Measurements from ENCODE around the gene S1PR1.

Gene S1PR1

DNA sequence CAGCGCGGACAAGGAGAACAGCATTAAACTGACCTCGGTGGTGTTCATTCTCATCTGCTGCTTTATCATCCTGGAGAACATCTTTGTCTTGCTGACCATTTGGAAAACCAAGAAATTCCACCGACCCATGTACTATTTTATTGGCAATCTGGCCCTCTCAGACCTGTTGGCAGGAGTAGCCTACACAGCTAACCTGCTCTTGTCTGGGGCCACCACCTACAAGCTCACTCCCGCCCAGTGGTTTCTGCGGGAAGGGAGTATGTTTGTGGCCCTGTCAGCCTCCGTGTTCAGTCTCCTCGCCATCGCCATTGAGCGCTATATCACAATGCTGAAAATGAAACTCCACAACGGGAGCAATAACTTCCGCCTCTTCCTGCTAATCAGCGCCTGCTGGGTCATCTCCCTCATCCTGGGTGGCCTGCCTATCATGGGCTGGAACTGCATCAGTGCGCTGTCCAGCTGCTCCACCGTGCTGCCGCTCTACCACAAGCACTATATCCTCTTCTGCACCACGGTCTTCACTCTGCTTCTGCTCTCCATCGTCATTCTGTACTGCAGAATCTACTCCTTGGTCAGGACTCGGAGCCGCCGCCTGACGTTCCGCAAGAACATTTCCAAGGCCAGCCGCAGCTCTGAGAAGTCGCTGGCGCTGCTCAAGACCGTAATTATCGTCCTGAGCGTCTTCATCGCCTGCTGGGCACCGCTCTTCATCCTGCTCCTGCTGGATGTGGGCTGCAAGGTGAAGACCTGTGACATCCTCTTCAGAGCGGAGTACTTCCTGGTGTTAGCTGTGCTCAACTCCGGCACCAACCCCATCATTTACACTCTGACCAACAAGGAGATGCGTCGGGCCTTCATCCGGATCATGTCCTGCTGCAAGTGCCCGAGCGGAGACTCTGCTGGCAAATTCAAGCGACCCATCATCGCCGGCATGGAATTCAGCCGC, 2.5 kb downstream of the S1PR1 start:
- peaks cover 15% of the 10 kb centered on the region for H3K4me1 ChIP-seq (ENCODE audit: control insufficient read depth, low read depth, low read length)
- H3K4me3 ChIP-seq (ENCODE audit: low read length): no peak overlapping the region
- no peaks in the 10 kb centered on the region for H3K36me3 ChIP-seq (ENCODE audit: control insufficient read depth, low read depth, low read length)
- no peak overlapping the region for H3K9ac ChIP-seq (ENCODE audit: low read length)
- peaks cover 37% of the 10 kb centered on the region for H3K27me3 ChIP-seq (ENCODE audit: control insufficient read depth, insufficient read depth, low read length)
- H3K9me3 ChIP-seq (ENCODE audit: control insufficient read depth, low read depth, low read length): no peaks in the 10 kb centered on the region
- no peak overlapping the region for H3K27ac ChIP-seq (ENCODE audit: low read length)

DNA sequence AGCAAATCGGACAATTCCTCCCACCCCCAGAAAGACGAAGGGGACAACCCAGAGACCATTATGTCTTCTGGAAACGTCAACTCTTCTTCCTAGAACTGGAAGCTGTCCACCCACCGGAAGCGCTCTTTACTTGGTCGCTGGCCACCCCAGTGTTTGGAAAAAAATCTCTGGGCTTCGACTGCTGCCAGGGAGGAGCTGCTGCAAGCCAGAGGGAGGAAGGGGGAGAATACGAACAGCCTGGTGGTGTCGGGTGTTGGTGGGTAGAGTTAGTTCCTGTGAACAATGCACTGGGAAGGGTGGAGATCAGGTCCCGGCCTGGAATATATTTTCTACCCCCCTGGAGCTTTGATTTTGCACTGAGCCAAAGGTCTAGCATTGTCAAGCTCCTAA, 3.2 kb downstream of the S1PR1 start:
- peaks cover 31% of the 10 kb centered on the region for H3K27me3 ChIP-seq (ENCODE audit: control insufficient read depth, insufficient read depth, low read length)
- no peak overlapping the region for H3K27ac ChIP-seq (ENCODE audit: low read length)
- no peaks in the 10 kb centered on the region for H3K36me3 ChIP-seq (ENCODE audit: control insufficient read depth, low read depth, low read length)
- H3K4me1 ChIP-seq (ENCODE audit: control insufficient read depth, low read depth, low read length): peaks cover 13% of the 10 kb centered on the region
- H3K9ac ChIP-seq (ENCODE audit: low read length): no peak overlapping the region
- no peaks in the 10 kb centered on the region for H3K9me3 ChIP-seq (ENCODE audit: control insufficient read depth, low read depth, low read length)
- H3K4me3 ChIP-seq (ENCODE audit: low read length): no peak overlapping the region

DNA sequence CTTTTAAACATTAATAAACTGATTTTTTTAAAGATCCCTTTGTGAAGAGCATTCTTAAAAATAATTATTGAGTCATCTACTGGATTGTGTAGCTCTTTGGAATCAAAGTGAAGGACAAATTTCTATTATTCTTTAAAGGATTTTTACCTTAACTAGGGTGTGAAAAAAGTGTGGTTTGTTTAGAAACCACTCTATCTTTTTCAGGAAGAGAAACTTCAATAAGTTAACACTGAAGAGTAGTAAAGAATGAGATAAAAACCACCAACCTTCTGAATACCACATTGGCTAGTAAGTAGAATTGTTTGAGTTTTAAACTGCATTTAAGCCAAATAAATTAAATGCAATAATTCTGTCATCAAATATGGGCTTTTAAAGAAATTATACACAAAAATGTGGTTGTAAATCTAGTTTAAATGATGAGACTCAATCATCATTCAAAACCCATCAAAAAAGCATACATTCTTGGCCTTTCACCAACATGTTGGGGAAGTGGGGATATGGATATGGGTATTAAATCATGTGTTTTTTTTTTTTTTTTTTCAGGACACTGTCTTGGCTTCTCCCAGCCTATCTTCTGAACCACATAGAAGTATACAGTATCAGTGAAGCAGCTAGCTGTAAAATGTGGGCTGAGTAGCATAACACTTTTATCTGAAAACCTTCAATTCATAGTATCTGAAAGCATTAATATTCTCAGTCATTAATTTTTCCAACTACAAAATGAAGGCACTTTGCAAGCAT, 4.8 kb downstream of the S1PR1 start:
- H3K27me3 ChIP-seq (ENCODE audit: control insufficient read depth, insufficient read depth, low read length): peaks cover 18% of the 10 kb centered on the region
- H3K4me3 ChIP-seq (ENCODE audit: low read length): no peak overlapping the region
- H3K4me1 ChIP-seq (ENCODE audit: control insufficient read depth, low read depth, low read length): peaks cover 5% of the 10 kb centered on the region
- no peaks in the 10 kb centered on the region for H3K36me3 ChIP-seq (ENCODE audit: control insufficient read depth, low read depth, low read length)
- no peak overlapping the region for H3K27ac ChIP-seq (ENCODE audit: low read length)
- H3K9me3 ChIP-seq (ENCODE audit: control insufficient read depth, low read depth, low read length): no peaks in the 10 kb centered on the region
- no peak overlapping the region for H3K9ac ChIP-seq (ENCODE audit: low read length)

DNA sequence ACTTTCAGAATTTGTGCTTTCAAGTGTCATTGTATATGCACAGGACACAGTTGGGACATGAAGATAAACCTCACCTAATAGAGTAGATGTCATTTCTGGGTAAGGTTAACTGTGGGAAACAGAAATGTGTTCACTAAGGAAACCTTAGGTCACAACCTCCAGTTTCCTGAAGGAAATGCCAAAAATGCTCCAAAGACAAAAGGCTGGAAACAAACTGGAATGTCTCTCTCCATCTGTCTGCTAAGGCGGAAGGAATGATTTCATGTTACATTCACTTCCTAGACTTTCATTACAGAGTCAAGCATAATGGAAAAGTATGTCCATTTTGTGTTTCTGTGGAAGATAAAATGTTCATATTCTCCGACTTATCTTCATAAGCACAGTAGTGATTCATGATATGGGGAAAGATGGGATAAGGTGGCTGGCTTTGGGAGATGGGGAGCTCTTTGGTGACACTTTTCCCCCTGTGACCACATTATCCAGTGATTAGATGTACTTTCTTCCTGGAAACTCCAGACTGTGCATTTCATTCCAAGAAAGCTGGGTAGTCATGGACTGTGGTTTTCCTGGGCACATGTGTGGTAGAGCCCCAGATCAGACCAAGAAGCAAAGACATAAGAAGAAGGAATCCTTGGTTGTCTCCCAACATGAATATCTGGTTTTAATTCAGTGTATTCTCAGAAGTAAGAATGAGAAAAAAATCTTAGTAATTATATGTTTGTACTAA, 5.7 kb downstream of the S1PR1 start:
- Histone ChIP-seq H3K27me3 (ENCODE audit: control insufficient read depth, insufficient read depth, low read length) (peaks cover 11% of the 10 kb centered on the region), H3K4me1 (ENCODE audit: control insufficient read depth, low read depth, low read length) (peaks cover 5% of the 10 kb centered on the region), H3K27ac (ENCODE audit: low read length) (no peak overlapping the region), H3K9ac (ENCODE audit: low read length) (no peak overlapping the region), H3K4me3 (ENCODE audit: low read length) (no peak overlapping the region), H3K9me3 (ENCODE audit: control insufficient read depth, low read depth, low read length) (no peaks in the 10 kb centered on the region), H3K36me3 (ENCODE audit: control insufficient read depth, low read depth, low read length) (no peaks in the 10 kb centered on the region)

DNA sequence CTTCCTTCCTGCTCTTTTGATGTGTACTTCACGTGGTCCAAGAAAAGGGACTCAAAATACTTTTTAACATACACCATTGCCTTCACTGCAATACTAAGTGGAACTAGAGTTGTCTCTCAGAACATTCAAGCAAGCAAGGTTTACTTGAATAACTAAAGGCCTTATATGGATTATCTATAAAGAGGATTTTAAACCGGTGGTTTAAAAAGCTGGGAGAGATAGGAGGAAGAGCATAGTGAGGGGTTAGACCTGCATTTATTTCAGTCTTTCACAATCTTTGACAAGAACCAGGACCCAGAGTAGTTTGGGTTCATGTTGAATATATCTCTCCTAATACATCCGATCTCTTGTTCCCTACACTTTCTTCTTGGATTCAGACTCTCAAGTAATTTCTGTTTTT, 6.9 kb downstream of the S1PR1 start:
- no peak overlapping the region for H3K9ac ChIP-seq (ENCODE audit: low read length)
- H3K4me3 ChIP-seq (ENCODE audit: low read length): no peak overlapping the region
- H3K27me3 ChIP-seq (ENCODE audit: control insufficient read depth, insufficient read depth, low read length): no peaks in the 10 kb centered on the region
- H3K36me3 ChIP-seq (ENCODE audit: control insufficient read depth, low read depth, low read length): no peaks in the 10 kb centered on the region
- no peaks in the 10 kb centered on the region for H3K9me3 ChIP-seq (ENCODE audit: control insufficient read depth, low read depth, low read length)
- H3K27ac ChIP-seq (ENCODE audit: low read length): no peak overlapping the region
- H3K4me1 ChIP-seq (ENCODE audit: control insufficient read depth, low read depth, low read length): no peaks in the 10 kb centered on the region

DNA sequence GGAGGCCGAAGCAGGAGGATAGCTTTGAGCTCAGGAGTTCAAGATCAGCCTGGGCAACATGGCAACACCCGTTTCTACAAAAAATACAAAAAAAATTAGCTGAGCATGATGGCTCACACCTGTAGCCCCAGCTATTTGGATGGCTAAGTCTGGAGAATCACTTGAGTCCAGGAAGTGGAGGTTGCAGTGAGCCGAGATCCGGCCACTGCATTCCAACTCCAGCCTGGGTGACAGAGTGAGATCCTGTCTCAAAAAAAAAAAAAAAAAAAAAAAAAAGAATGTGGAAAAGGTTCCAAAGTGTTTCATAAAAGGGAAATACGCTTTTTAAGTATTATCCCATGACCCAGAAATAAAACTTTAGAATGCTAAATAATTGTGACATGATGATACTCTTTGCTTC, 8.0 kb downstream of the S1PR1 start:
- Histone ChIP-seq H3K36me3 (ENCODE audit: control insufficient read depth, low read depth, low read length) (no peaks in the 10 kb centered on the region), H3K9ac (ENCODE audit: low read length) (no peak overlapping the region), H3K27ac (ENCODE audit: low read length) (no peak overlapping the region), H3K4me1 (ENCODE audit: control insufficient read depth, low read depth, low read length) (no peaks in the 10 kb centered on the region), H3K9me3 (ENCODE audit: control insufficient read depth, low read depth, low read length) (no peaks in the 10 kb centered on the region), H3K4me3 (ENCODE audit: low read length) (no peak overlapping the region), H3K27me3 (ENCODE audit: control insufficient read depth, insufficient read depth, low read length) (no peaks in the 10 kb centered on the region)

DNA sequence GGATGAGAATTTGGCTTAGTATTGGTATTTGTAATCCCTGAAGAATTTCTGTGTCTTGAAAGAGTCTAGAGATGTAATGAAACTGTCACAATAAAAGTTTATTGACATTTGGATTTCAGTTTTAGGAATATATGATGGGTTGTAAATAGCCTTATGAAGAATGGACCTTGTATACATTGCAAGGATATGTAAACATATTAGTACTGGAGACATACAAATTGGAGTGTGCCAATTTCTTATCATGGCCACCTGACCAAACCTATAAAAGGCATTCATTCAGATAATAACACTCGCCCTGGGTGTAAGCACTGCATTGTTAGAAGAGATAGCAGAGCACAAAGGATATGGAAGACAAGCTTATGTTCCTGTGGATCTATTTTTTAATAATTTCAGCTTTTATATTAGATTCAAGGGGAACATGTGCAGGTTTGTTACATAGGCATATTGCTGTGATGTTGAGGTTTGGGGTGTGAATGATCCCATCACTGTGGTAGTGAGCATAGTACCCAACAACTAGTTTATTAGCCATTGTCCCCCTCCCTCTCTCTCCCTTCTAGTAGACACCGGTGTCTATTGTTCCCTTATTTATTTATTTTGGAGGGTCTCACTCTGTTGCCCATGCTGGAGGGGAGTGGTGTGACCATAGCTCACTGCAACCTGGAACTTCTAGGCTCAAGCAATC, 8.6 kb downstream of the S1PR1 start:
- Histone ChIP-seq H3K27me3 (ENCODE audit: control insufficient read depth, insufficient read depth, low read length) (no peaks in the 10 kb centered on the region), H3K36me3 (ENCODE audit: control insufficient read depth, low read depth, low read length) (no peaks in the 10 kb centered on the region), H3K27ac (ENCODE audit: low read length) (no peak overlapping the region), H3K4me1 (ENCODE audit: control insufficient read depth, low read depth, low read length) (no peaks in the 10 kb centered on the region), H3K9me3 (ENCODE audit: control insufficient read depth, low read depth, low read length) (no peaks in the 10 kb centered on the region), H3K4me3 (ENCODE audit: low read length) (no peak overlapping the region), H3K9ac (ENCODE audit: low read length) (no peak overlapping the region)

DNA sequence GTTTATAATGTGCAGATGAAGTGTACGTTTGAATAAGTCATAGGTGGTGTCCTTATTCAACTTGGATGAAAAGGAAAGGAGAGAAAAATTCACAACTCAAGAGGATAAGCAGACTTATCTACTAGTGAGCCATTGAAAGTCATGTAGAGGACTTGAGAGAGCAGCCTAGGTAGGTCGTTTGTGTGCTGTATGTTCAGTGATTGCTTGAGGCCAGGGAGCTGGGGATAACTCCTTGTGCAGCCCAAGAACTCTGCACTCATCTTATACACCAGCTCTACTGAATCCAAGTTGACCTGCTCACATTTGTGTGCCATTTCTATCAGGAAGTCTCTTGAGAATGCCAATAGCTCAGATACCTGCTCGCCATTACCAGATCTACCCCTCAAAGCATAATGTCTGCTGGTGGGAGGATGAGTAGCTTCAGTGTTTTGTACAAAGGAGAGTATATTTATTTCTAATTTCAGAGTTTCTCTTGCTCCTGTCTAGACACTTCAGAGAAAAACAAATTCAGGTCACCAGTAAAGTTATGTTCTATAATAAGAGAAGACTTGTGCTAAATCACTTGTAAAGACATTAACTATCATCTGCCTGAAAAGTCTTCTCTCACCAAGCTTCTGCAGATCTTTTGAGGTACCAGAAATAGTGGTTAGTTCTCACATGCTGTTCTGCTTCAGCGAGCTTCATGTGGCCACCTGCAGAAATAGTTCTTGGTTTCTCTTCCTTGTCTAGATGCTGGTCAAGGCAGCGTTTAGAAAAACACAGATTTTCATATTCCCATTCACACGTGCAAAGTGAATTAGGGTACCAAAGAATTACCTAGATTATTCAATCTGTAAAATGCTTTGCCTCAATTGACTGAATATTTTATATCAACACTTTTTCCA, 10.8 kb downstream of the S1PR1 start:
- H3K4me1 ChIP-seq (ENCODE audit: control insufficient read depth, low read depth, low read length): no peaks in the 10 kb centered on the region
- H3K27ac ChIP-seq (ENCODE audit: low read length): no peak overlapping the region
- H3K9me3 ChIP-seq (ENCODE audit: control insufficient read depth, low read depth, low read length): no peaks in the 10 kb centered on the region
- no peak overlapping the region for H3K4me3 ChIP-seq (ENCODE audit: low read length)
- H3K9ac ChIP-seq (ENCODE audit: low read length): no peak overlapping the region
- no peaks in the 10 kb centered on the region for H3K36me3 ChIP-seq (ENCODE audit: control insufficient read depth, low read depth, low read length)
- H3K27me3 ChIP-seq (ENCODE audit: control insufficient read depth, insufficient read depth, low read length): no peaks in the 10 kb centered on the region

DNA sequence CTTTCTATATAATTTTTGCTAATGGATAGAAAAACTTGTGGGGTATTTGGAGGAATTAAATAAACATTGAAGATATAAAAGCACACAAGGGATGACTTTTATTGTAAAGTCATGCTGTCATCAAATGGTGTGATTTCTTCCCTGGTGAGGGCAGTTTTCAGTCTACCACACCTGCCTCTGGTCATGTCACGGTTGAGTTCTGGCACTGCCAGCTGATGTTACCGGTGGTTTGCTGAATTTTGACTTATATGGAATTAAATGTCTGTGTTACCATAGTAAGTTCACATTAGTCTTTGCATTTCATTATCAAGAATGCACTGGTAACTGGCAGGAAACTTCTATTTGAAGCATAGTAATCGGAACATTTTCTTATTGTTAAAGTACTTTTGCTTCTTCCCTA, 13.4 kb downstream of the S1PR1 start:
- no peak overlapping the region for H3K9ac ChIP-seq (ENCODE audit: low read length)
- H3K36me3 ChIP-seq (ENCODE audit: control insufficient read depth, low read depth, low read length): no peaks in the 10 kb centered on the region
- no peaks in the 10 kb centered on the region for H3K4me1 ChIP-seq (ENCODE audit: control insufficient read depth, low read depth, low read length)
- no peaks in the 10 kb centered on the region for H3K27me3 ChIP-seq (ENCODE audit: control insufficient read depth, insufficient read depth, low read length)
- no peak overlapping the region for H3K4me3 ChIP-seq (ENCODE audit: low read length)
- H3K9me3 ChIP-seq (ENCODE audit: control insufficient read depth, low read depth, low read length): no peaks in the 10 kb centered on the region
- no peak overlapping the region for H3K27ac ChIP-seq (ENCODE audit: low read length)

DNA sequence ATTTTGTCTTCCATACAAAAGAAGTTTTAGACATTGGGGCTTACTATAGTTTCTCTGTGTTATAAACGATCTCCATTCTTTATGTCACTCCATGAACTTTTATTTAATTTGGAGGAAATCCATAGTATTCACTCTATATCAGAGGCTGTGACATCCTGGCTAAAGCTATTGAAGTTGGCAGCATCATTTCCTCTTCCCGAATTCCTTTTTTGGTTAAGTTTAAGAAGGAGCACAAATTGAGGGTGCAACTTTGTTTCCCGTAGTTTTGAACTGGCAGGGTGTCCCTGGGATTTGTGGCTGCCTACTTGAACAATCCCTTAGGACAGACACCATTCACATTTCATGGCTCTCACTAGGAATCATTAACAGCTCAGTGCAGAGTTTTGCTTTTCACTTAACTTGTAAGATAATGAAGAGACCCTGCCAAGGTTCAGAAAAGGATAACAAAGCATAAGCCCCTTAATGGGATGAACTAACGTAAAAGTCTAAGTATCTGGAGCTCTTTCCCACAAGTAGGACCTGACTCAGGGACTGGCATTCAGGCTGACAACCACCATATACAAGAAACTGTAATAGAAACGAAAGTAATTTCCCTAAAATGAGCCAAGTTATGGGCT, 13.9 kb downstream of the S1PR1 start:
- no peaks in the 10 kb centered on the region for H3K36me3 ChIP-seq (ENCODE audit: control insufficient read depth, low read depth, low read length)
- no peaks in the 10 kb centered on the region for H3K4me1 ChIP-seq (ENCODE audit: control insufficient read depth, low read depth, low read length)
- no peak overlapping the region for H3K4me3 ChIP-seq (ENCODE audit: low read length)
- no peak overlapping the region for H3K9ac ChIP-seq (ENCODE audit: low read length)
- H3K9me3 ChIP-seq (ENCODE audit: control insufficient read depth, low read depth, low read length): no peaks in the 10 kb centered on the region
- H3K27me3 ChIP-seq (ENCODE audit: control insufficient read depth, insufficient read depth, low read length): no peaks in the 10 kb centered on the region
- H3K27ac ChIP-seq (ENCODE audit: low read length): no peak overlapping the region

Measured in iPS-18a (cell line).